ENCODE data around the gene TBX19. TPM values are rescaled to one million over a fixed set of nuclear protein-coding genes. Genes with fewer than 3 reads are reported as not detected.

Gene TBX19
- total RNA-seq, 3 donors from 2014 or later (not counting 1 experiment from before 2014, with no cell fraction given), result 5.2 to 7.2 (median 5.3) TPM

DNA sequence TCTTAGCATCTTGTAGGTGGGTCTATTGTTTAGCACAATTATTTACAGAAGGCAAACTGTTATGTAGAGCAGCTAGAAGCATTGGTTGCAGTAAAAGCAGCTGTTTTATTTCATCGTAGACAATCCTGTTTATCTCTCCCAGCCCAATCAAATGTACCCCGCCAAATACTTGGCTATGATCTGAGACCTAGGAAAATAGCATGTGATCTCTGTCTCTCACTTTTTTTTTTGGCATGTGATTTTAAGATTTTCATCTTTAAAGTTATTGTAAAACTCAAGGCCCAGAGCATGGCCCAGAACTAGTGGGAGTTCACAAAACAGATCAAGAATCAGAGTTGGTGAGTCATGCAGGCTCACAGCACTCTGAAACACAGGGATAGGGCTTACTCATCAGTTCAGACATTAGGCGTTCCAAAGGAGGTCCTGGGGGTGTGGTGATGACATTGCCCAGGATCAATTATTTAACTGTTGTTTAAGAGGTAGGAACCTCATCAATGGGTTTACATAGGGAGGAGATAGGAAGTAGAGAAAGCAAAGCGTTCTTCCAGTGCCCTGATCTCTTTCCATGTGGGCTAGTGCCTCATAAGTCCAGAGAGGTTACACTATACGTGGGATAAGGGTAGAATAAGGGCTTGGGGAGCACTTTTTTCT lies 40.2 kb downstream of the TBX19 start:
- 95% methylated on average over 4 of the region's 5 CpGs for WGBS (ENCODE audit: insufficient coverage)
- no peaks in the 10 kb centered on the region for H3K36me3 ChIP-seq (ENCODE audit: control insufficient read depth, insufficient read depth, low read length)
- no peaks in the 10 kb centered on the region for H3K27me3 ChIP-seq (ENCODE audit: control insufficient read depth, insufficient read depth, low read length)
- DNase-seq (no peak), ATAC-seq (no peak)
- H3K4me1 ChIP-seq (ENCODE audit: control insufficient read depth, insufficient read depth, low read length), result peaks cover 6% of the 10 kb centered on the region
- intact Hi-C loops (cut with micrococcal nuclease), result no loop called here
- peaks cover 13 to 26% of the 10 kb centered on the region in 2 donors for H3K4me1 Mint-ChIP-seq
- TF ChIP-seq, protein P1, sequence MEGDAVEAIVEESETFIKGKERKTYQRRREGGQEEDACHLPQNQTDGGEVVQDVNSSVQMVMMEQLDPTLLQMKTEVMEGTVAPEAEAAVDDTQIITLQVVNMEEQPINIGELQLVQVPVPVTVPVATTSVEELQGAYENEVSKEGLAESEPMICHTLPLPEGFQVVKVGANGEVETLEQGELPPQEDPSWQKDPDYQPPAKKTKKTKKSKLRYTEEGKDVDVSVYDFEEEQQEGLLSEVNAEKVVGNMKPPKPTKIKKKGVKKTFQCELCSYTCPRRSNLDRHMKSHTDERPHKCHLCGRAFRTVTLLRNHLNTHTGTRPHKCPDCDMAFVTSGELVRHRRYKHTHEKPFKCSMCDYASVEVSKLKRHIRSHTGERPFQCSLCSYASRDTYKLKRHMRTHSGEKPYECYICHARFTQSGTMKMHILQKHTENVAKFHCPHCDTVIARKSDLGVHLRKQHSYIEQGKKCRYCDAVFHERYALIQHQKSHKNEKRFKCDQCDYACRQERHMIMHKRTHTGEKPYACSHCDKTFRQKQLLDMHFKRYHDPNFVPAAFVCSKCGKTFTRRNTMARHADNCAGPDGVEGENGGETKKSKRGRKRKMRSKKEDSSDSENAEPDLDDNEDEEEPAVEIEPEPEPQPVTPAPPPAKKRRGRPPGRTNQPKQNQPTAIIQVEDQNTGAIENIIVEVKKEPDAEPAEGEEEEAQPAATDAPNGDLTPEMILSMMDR (IDR thresholded peaks at IDR 0.05), result no peak
- no peak overlapping the region for H3K4me3 Mint-ChIP-seq
- no peaks in the 10 kb centered on the region for H3K9me3 ChIP-seq (ENCODE audit: control insufficient read depth, insufficient read depth, low read length)
- H3K4me3 ChIP-seq (ENCODE audit: low read length), result no peak overlapping the region
- H3K27ac ChIP-seq (ENCODE audit: low read length), result no peak overlapping the region
- no peak overlapping the region for H3K27ac Mint-ChIP-seq
- H3K36me3 Mint-ChIP-seq, result peaks cover 6% of the 10 kb centered on the region
- H3K9me3 Mint-ChIP-seq, result no peaks in the 10 kb centered on the region
- no peaks in the 10 kb centered on the region for H3K27me3 Mint-ChIP-seq (ENCODE audit: low read depth in 2 of 2)

DNA sequence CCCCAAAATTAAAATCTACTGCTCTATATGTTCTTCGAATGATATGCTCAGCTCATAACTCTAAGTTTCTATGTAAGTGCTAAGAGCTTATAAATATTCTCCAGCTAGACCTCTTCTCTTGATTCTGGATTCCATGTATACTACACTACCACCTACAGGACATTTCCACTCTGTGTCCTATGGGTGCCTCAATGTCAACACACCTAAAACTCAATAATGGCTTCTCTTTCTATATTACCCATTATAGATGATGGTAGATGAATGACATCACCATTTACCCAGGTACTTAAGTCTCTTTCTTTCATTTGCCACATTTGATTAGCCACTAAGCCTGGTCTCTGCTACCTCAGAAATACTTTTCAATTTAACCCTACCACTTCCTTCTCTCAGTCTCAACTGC lies 41.3 kb downstream of the TBX19 start:
- H3K27ac ChIP-seq (ENCODE audit: low read length), result no peak overlapping the region
- peaks cover 13 to 26% of the 10 kb centered on the region in 2 donors for H3K4me1 Mint-ChIP-seq
- no peaks in the 10 kb centered on the region for H3K27me3 ChIP-seq (ENCODE audit: control insufficient read depth, insufficient read depth, low read length)
- 43% methylated on average over 1 of the region's 1 CpG for WGBS (ENCODE audit: insufficient coverage)
- peaks cover 6% of the 10 kb centered on the region for H3K4me1 ChIP-seq (ENCODE audit: control insufficient read depth, insufficient read depth, low read length)
- ATAC-seq (peak in 1 of 3 donors; percentile 40), DNase-seq (no peak)
- H3K4me3 ChIP-seq (ENCODE audit: low read length), result no peak overlapping the region
- peaks cover 6% of the 10 kb centered on the region for H3K36me3 Mint-ChIP-seq
- no peaks in the 10 kb centered on the region for H3K9me3 Mint-ChIP-seq
- no peaks in the 10 kb centered on the region for H3K36me3 ChIP-seq (ENCODE audit: control insufficient read depth, insufficient read depth, low read length)
- H3K4me3 Mint-ChIP-seq, result no peak overlapping the region
- no peaks in the 10 kb centered on the region for H3K27me3 Mint-ChIP-seq (ENCODE audit: low read depth in 2 of 2)
- H3K27ac Mint-ChIP-seq, result no peak overlapping the region
- H3K9me3 ChIP-seq (ENCODE audit: control insufficient read depth, insufficient read depth, low read length), result no peaks in the 10 kb centered on the region
- intact Hi-C loops (cut with micrococcal nuclease), result no loop called here
- TF ChIP-seq, protein P1 (IDR thresholded peaks at IDR 0.05), result no peak

DNA sequence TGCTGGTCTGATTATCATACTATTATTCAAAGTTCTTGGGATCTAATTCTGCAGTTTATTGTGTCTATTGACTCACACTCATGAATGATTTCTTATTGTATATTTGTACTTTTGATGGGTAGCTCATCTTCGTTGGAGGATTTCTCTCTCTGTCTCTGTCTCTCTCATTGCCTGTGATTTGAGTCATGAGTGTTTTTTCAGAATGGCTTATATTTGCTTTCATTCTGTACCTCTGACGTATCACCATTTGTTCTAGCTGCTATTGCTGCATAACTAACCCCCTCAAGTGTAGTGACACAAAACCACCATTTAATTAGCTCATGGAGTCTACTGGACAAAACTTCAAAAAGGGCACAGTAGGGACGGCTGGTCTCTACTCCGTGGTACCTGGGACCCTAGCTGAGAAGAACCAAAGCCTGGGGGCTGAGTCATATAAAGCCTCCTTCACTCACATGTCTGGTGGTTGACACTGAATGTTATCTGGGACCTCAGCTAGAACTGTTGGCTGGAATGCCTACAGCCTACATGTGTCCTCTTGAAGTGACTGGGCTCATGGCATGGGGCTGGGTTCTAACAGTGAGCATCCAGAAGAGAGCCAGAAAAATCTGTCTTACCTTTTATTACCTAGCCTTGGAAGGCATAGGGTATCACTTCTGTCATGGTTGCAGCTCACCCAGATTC lies 44.2 kb downstream of the TBX19 start:
- Histone ChIP-seq H3K4me3 (ENCODE audit: low read length) (no peak overlapping the region), H3K9me3 (ENCODE audit: control insufficient read depth, insufficient read depth, low read length) (no peaks in the 10 kb centered on the region), H3K36me3 (ENCODE audit: control insufficient read depth, insufficient read depth, low read length) (no peaks in the 10 kb centered on the region), H3K27ac (ENCODE audit: low read length) (no peak overlapping the region), H3K27me3 (ENCODE audit: control insufficient read depth, insufficient read depth, low read length) (no peaks in the 10 kb centered on the region), H3K4me1 (ENCODE audit: control insufficient read depth, insufficient read depth, low read length) (no peaks in the 10 kb centered on the region)
- no peaks in the 10 kb centered on the region for H3K9me3 Mint-ChIP-seq
- H3K27ac Mint-ChIP-seq, result no peak overlapping the region
- no peak overlapping the region for H3K4me3 Mint-ChIP-seq
- no peak for ATAC-seq
- peaks cover 6% of the 10 kb centered on the region for H3K36me3 Mint-ChIP-seq
- intact Hi-C loops (cut with micrococcal nuclease), result no loop called here
- TF ChIP-seq, protein P1 (IDR thresholded peaks at IDR 0.05), result no peak
- DNase-seq, result no peak
- H3K4me1 Mint-ChIP-seq, result peaks cover 2% of the 10 kb centered on the region in 2 donors
- H3K27me3 Mint-ChIP-seq (ENCODE audit: low read depth in 2 of 2), result no peaks in the 10 kb centered on the region
- 83% methylated on average over 4 of the region's 4 CpGs for WGBS (ENCODE audit: insufficient coverage)

Data from natural killer cell (primary cell).